SJCRH30 (cell line): ENCODE results near the gene KRT74. TPM values are rescaled to one million over a fixed set of nuclear protein-coding genes. Genes with fewer than 3 reads are reported as not detected.

Source experiments
- DNase-seq, 2 experiments: peaks; one replicate each; pipeline ENCODE4 v3.0.0-alpha.2; 2015 to 2020
- H3K27ac ChIP-seq: fragments of 250-450 bp; sonication (Bioruptor Pico); 2 replicates; pipeline ENCODE4 v1.5.1; 2020; ENCODE audit warnings: mild to moderate bottlenecking, moderate library complexity
- H3K27me3 ChIP-seq: fragments of 250-450 bp; sonication (Bioruptor Pico); 2 replicates; pipeline ENCODE4 v1.5.1; 2020; ENCODE audit warnings: mild to moderate bottlenecking, moderate library complexity
- H3K36me3 ChIP-seq: fragments of 250-450 bp; sonication (Bioruptor Pico); 2 replicates; pipeline ENCODE4 v1.5.1; 2020; ENCODE audit warnings: mild to moderate bottlenecking, moderate library complexity
- H3K4me1 ChIP-seq: fragments of 250-450 bp; sonication (Bioruptor Pico); 2 replicates; pipeline ENCODE4 v1.5.1; 2020; ENCODE audit warnings: mild to moderate bottlenecking, moderate library complexity
- H3K4me3 ChIP-seq: fragments of 250-450 bp; sonication (Bioruptor Pico); 2 replicates; pipeline ENCODE4 v1.5.1; 2020; ENCODE audit warnings: mild to moderate bottlenecking, moderate library complexity
- H3K9me3 ChIP-seq: fragments of 250-450 bp; sonication (Bioruptor Pico); replicated peaks from 2 replicates; pipeline ENCODE4 v1.5.1; 2020; ENCODE audit warnings: mild to moderate bottlenecking, moderate library complexity
- total RNA-seq: library from RNA; depleted of rRNA; stranded (reverse); fragments of >200 nt; shearing (Covaris generic); gene quantifications from 2 replicates; pipeline ENCODE4 v1.2.3, GENCODE V29; 2014

Gene KRT74
- total RNA-seq, 1 experiment from 2014 or later = not detected

- Histone ChIP-seq H3K4me3 (no peak overlapping the region), H3K27me3 (peaks cover 2% of the 10 kb centered on the region; the same call in 1 of the 2 replicates), H3K36me3 (no peaks in the 10 kb centered on the region), H3K4me1 (no peaks in the 10 kb centered on the region), H3K9me3 (no peaks in the 10 kb centered on the region), H3K27ac (no peak overlapping the region)
- DNase-seq = no peak
Observed at GRCh38 chr12:52573306-52573705, 337 bp downstream of the KRT74 start.

GRCh38 chr12:52570511-52570910 is 3.1 kb downstream of the KRT74 start:
- no peak overlapping the region for H3K27ac ChIP-seq
- H3K4me3 ChIP-seq = no peak overlapping the region
- H3K4me1 ChIP-seq = no peaks in the 10 kb centered on the region
- no peaks in the 10 kb centered on the region for H3K9me3 ChIP-seq
- no peak for DNase-seq
- peaks cover 8% of the 10 kb centered on the region; the same call in 1 of the 2 replicates for H3K27me3 ChIP-seq
- H3K36me3 ChIP-seq = no peaks in the 10 kb centered on the region

GRCh38 chr12:52568111-52568510 is 5.5 kb downstream of the KRT74 start:
- Histone ChIP-seq H3K9me3 (no peaks in the 10 kb centered on the region), H3K4me3 (no peak overlapping the region), H3K4me1 (no peaks in the 10 kb centered on the region), H3K27me3 (peaks cover 8% of the 10 kb centered on the region; the same call in 1 of the 2 replicates), H3K36me3 (no peaks in the 10 kb centered on the region), H3K27ac (no peak overlapping the region)
- no peak for DNase-seq

GRCh38 chr12:52566847-52567291 is 6.8 kb downstream of the KRT74 start:
- no peak overlapping the region for H3K27ac ChIP-seq
- no peaks in the 10 kb centered on the region for H3K36me3 ChIP-seq
- peaks cover 8% of the 10 kb centered on the region; the same call in 1 of the 2 replicates for H3K27me3 ChIP-seq
- no peak overlapping the region for H3K4me3 ChIP-seq
- no peaks in the 10 kb centered on the region for H3K9me3 ChIP-seq
- no peak for DNase-seq
- no peaks in the 10 kb centered on the region for H3K4me1 ChIP-seq

GRCh38 chr12:52564582-52564981 is 9.1 kb downstream of the KRT74 start:
- no peak overlapping the region for H3K27ac ChIP-seq
- no peaks in the 10 kb centered on the region for H3K36me3 ChIP-seq
- no peak overlapping the region for H3K4me3 ChIP-seq
- H3K9me3 ChIP-seq = no peaks in the 10 kb centered on the region
- DNase-seq = no peak
- peaks cover 8% of the 10 kb centered on the region; the same call in 1 of the 2 replicates for H3K27me3 ChIP-seq
- no peaks in the 10 kb centered on the region for H3K4me1 ChIP-seq

GRCh38 chr12:52561880-52562449 is 11.7 kb downstream of the KRT74 start:
- no peaks in the 10 kb centered on the region for H3K9me3 ChIP-seq
- no peak overlapping the region for H3K4me3 ChIP-seq
- no peaks in the 10 kb centered on the region for H3K36me3 ChIP-seq
- H3K27me3 ChIP-seq = no peaks in the 10 kb centered on the region; the same call in 1 of the 2 replicates
- peak in 1 of 2 experiments; percentile 6 for DNase-seq
- H3K4me1 ChIP-seq = no peaks in the 10 kb centered on the region
- no peak overlapping the region for H3K27ac ChIP-seq

GRCh38 chr12:52559979-52560378 is 13.7 kb downstream of the KRT74 start:
- H3K4me3 ChIP-seq = no peak overlapping the region
- no peaks in the 10 kb centered on the region for H3K9me3 ChIP-seq
- no peak overlapping the region for H3K27ac ChIP-seq
- H3K36me3 ChIP-seq = no peaks in the 10 kb centered on the region
- no peaks in the 10 kb centered on the region for H3K4me1 ChIP-seq
- DNase-seq = no peak
- H3K27me3 ChIP-seq = no peaks in the 10 kb centered on the region; the same call in 1 of the 2 replicates

- no peak overlapping the region for H3K4me3 ChIP-seq
- no peaks in the 10 kb centered on the region for H3K36me3 ChIP-seq
- H3K4me1 ChIP-seq = no peaks in the 10 kb centered on the region
- no peaks in the 10 kb centered on the region for H3K9me3 ChIP-seq
- peaks cover 4% of the 10 kb centered on the region; the same call in 1 of the 2 replicates for H3K27me3 ChIP-seq
- H3K27ac ChIP-seq = no peak overlapping the region
- no peak for DNase-seq
Observed at GRCh38 chr12:52558781-52559445, 14.7 kb downstream of the KRT74 start.

GRCh38 chr12:52557476-52557875 is 16.2 kb downstream of the KRT74 start:
- no peaks in the 10 kb centered on the region for H3K36me3 ChIP-seq
- H3K9me3 ChIP-seq = no peaks in the 10 kb centered on the region
- no peak overlapping the region for H3K4me3 ChIP-seq
- no peak overlapping the region for H3K27ac ChIP-seq
- H3K27me3 ChIP-seq = peaks cover 8% of the 10 kb centered on the region; the same call in 1 of the 2 replicates
- no peak for DNase-seq
- no peaks in the 10 kb centered on the region for H3K4me1 ChIP-seq

- Histone ChIP-seq H3K27me3 (peaks cover 11% of the 10 kb centered on the region; the same call in 1 of the 2 replicates), H3K27ac (no peak overlapping the region)
Observed at GRCh38 chr12:52555577-52555976, 18.1 kb downstream of the KRT74 start.

GRCh38 chr12:52552681-52553195 is 20.9 kb downstream of the KRT74 start, which contains the start of gene KRT71:
TSS of gene KRT71 (minus strand) at chr12:52553145. CDS start at chr12:52553077, 68 bp downstream.
- Histone ChIP-seq H3K4me3 (no peak within 1 kb of the TSS), H3K4me1 (no peaks in the 10 kb centered on the region), H3K27me3 (peaks cover 13% of the 10 kb centered on the region; the same call in 1 of the 2 replicates), H3K27ac (no peak within 1 kb of the TSS), H3K36me3 (no peaks in the 10 kb centered on the region), H3K9me3 (no peaks in the 10 kb centered on the region)
- no peak for DNase-seq

More at GRCh38 chr12:52555577-52555976, 18.1 kb downstream of the KRT74 start:
- H3K4me1 ChIP-seq = no peaks in the 10 kb centered on the region
- no peaks in the 10 kb centered on the region for H3K9me3 ChIP-seq
- H3K36me3 ChIP-seq = no peaks in the 10 kb centered on the region
- H3K4me3 ChIP-seq = no peak overlapping the region
- DNase-seq = no peak

- Histone ChIP-seq H3K4me3 (no peak overlapping the region), H3K27ac (no peak overlapping the region), H3K9me3 (no peaks in the 10 kb centered on the region), H3K27me3 (peaks cover 13% of the 10 kb centered on the region; the same call in 1 of the 2 replicates), H3K36me3 (no peaks in the 10 kb centered on the region), H3K4me1 (no peaks in the 10 kb centered on the region)
- DNase-seq = no peak
Observed at GRCh38 chr12:52552055-52552454, 21.6 kb downstream of the KRT74 start.

- Histone ChIP-seq H3K27ac (no peak overlapping the region), H3K9me3 (no peaks in the 10 kb centered on the region), H3K36me3 (no peaks in the 10 kb centered on the region), H3K27me3 (peaks cover 13% of the 10 kb centered on the region; the same call in 1 of the 2 replicates), H3K4me3 (no peak overlapping the region), H3K4me1 (no peaks in the 10 kb centered on the region)
- no peak for DNase-seq
Observed at GRCh38 chr12:52551216-52551865, 22.3 kb downstream of the KRT74 start.

GRCh38 chr12:52546126-52546525 is 27.5 kb downstream of the KRT74 start:
- no peak overlapping the region for H3K4me3 ChIP-seq
- H3K9me3 ChIP-seq = no peaks in the 10 kb centered on the region
- 0 out of 2 replicates have a peak, but pooled peaks cover 9% of the 10 kb centered on the region for H3K27me3 ChIP-seq
- no peaks in the 10 kb centered on the region for H3K4me1 ChIP-seq
- DNase-seq = no peak
- H3K27ac ChIP-seq = no peak overlapping the region
- H3K36me3 ChIP-seq = no peaks in the 10 kb centered on the region
